HepG2 (cell line): Measurements from ENCODE around the gene RUNX3. TPM values are rescaled to one million over a fixed set of nuclear protein-coding genes. Genes with fewer than 3 reads are reported as not detected.

Experiments used
- ARID2 ChIP-seq: sonication (generic); formaldehyde crosslinking; IDR thresholded peaks from 2 replicates; pipeline ENCODE4 v1.8.1; 2022; ENCODE audit warnings: mild to moderate bottlenecking, missing genetic modification reagents, borderline replicate concordance
- CSRNP1 ChIP-seq: sonication (generic); formaldehyde crosslinking; IDR thresholded peaks from 2 replicates; pipeline ENCODE4 v1.8.1; 2023; ENCODE audit warnings: mild to moderate bottlenecking, missing genetic modification reagents
- KDM3A ChIP-seq: IDR thresholded peaks from 2 replicates; pipeline ENCODE4 v1.6.1; 2018; ENCODE audit warnings: low read depth, missing compliant biosample characterization
- NFE2 ChIP-seq: sonication (generic); formaldehyde crosslinking; IDR thresholded peaks from 2 replicates; pipeline ENCODE4 v1.4.0; 2020; ENCODE audit warnings: missing genetic modification reagents
- U2AF2 ChIP-seq: fragments of 200-400 bp; formaldehyde crosslinking; IDR thresholded peaks from 2 replicates; pipeline ENCODE4 v1.6.1; 2017; ENCODE audit warnings: low read depth, mild to moderate bottlenecking, low read length
- ZNF343 ChIP-seq: sonication (generic); formaldehyde crosslinking; IDR thresholded peaks from 2 replicates; pipeline ENCODE4 v1.4.0; 2020; ENCODE audit warnings: mild to moderate bottlenecking, missing genetic modification reagents
- polyA plus RNA-seq, 8 experiments: library from polyadenylated mRNA; depleted of rRNA in 3 of 8; stranded (reverse) in 7 of 8; unstranded in 1 of 8; fragments of >200 nt; fragmentation: Illumina TruSeq in 4 of 8; extraction: Trizol in 4 of 8; gene quantifications; 2 replicates each; pipeline versions ENCODE4 v1.2.1 to v1.2.3, GENCODE V29; 2011 to 2016; ENCODE audit warnings: low read depth in 4 of 8, missing spikeins in 1 of 8, mixed read lengths in 1 of 8; ENCODE audit not compliant: insufficient read depth in 1 of 8
- total RNA-seq, 5 experiments: library from RNA; depleted of rRNA; stranded (reverse); fragments of >200 nt; fragmentation: Illumina TruSeq; extraction: Trizol; gene quantifications; 2 replicates each; pipeline ENCODE4 v1.2.3, GENCODE V29; 2016; ENCODE audit warnings: low read depth in 1 of 5
- TF ChIP-seq, protein P1 (sequence below): sonication (generic); formaldehyde crosslinking; IDR thresholded peaks from 2 replicates; pipeline ENCODE4 v1.8.1; 2023; ENCODE audit warnings: mild to moderate bottlenecking, missing genetic modification reagents, borderline replicate concordance
- TF ChIP-seq, protein P2 (sequence below): sonication (generic); formaldehyde crosslinking; IDR thresholded peaks from 2 replicates; pipeline ENCODE4 v1.8.0; 2022; ENCODE audit warnings: missing genetic modification reagents, mild to moderate bottlenecking, borderline replicate concordance
- TF ChIP-seq, protein P3 (sequence below): sonication (generic); formaldehyde crosslinking; IDR thresholded peaks from 2 replicates; pipeline ENCODE4 v1.4.0; 2020; ENCODE audit warnings: missing genetic modification reagents
- TF ChIP-seq, protein P4 (sequence below): sonication (generic); formaldehyde crosslinking; IDR thresholded peaks from 2 replicates; pipeline ENCODE4 v1.5.0; 2020; ENCODE audit warnings: mild to moderate bottlenecking, missing genetic modification reagents
- TF ChIP-seq, protein P5 (sequence below): sonication (generic); formaldehyde crosslinking; IDR thresholded peaks from 2 replicates; pipeline ENCODE4 v1.5.0; 2020; ENCODE audit warnings: missing genetic modification reagents

The RUNX3 gene
- total and polyA plus RNA-seq, 2 of the 13 experiments (the other 11 are each of a cell fraction or from before 2014, with no cell fraction given), result 0.04 to 0.22 TPM

GRCh38 chr1:24909388-24909898, 20.6 kb downstream of the RUNX3 start (continued):
- TF ChIP-seq CSRNP1 (CRISPR knock-in tag) (no peak), NFE2 (CRISPR knock-in tag) (no peak), U2AF2 (no peak), KDM3A (no peak), ZNF343 (no peak), ARID2 (CRISPR knock-in tag) (no peak)
- TF ChIP-seq, protein P1, sequence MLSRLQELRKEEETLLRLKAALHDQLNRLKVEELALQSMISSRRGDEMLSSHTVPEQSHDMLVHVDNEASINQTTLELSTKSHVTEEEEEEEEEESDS, result no peak
- TF ChIP-seq, protein P2, sequence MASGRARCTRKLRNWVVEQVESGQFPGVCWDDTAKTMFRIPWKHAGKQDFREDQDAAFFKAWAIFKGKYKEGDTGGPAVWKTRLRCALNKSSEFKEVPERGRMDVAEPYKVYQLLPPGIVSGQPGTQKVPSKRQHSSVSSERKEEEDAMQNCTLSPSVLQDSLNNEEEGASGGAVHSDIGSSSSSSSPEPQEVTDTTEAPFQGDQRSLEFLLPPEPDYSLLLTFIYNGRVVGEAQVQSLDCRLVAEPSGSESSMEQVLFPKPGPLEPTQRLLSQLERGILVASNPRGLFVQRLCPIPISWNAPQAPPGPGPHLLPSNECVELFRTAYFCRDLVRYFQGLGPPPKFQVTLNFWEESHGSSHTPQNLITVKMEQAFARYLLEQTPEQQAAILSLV (CRISPR knock-in tag), result no peak
- TF ChIP-seq, protein P3, sequence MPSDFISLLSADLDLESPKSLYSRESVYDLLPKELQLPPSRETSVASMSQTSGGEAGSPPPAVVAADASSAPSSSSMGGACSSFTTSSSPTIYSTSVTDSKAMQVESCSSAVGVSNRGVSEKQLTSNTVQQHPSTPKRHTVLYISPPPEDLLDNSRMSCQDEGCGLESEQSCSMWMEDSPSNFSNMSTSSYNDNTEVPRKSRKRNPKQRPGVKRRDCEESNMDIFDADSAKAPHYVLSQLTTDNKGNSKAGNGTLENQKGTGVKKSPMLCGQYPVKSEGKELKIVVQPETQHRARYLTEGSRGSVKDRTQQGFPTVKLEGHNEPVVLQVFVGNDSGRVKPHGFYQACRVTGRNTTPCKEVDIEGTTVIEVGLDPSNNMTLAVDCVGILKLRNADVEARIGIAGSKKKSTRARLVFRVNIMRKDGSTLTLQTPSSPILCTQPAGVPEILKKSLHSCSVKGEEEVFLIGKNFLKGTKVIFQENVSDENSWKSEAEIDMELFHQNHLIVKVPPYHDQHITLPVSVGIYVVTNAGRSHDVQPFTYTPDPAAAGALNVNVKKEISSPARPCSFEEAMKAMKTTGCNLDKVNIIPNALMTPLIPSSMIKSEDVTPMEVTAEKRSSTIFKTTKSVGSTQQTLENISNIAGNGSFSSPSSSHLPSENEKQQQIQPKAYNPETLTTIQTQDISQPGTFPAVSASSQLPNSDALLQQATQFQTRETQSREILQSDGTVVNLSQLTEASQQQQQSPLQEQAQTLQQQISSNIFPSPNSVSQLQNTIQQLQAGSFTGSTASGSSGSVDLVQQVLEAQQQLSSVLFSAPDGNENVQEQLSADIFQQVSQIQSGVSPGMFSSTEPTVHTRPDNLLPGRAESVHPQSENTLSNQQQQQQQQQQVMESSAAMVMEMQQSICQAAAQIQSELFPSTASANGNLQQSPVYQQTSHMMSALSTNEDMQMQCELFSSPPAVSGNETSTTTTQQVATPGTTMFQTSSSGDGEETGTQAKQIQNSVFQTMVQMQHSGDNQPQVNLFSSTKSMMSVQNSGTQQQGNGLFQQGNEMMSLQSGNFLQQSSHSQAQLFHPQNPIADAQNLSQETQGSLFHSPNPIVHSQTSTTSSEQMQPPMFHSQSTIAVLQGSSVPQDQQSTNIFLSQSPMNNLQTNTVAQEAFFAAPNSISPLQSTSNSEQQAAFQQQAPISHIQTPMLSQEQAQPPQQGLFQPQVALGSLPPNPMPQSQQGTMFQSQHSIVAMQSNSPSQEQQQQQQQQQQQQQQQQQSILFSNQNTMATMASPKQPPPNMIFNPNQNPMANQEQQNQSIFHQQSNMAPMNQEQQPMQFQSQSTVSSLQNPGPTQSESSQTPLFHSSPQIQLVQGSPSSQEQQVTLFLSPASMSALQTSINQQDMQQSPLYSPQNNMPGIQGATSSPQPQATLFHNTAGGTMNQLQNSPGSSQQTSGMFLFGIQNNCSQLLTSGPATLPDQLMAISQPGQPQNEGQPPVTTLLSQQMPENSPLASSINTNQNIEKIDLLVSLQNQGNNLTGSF (CRISPR knock-in tag), result no peak
- TF ChIP-seq, protein P4, sequence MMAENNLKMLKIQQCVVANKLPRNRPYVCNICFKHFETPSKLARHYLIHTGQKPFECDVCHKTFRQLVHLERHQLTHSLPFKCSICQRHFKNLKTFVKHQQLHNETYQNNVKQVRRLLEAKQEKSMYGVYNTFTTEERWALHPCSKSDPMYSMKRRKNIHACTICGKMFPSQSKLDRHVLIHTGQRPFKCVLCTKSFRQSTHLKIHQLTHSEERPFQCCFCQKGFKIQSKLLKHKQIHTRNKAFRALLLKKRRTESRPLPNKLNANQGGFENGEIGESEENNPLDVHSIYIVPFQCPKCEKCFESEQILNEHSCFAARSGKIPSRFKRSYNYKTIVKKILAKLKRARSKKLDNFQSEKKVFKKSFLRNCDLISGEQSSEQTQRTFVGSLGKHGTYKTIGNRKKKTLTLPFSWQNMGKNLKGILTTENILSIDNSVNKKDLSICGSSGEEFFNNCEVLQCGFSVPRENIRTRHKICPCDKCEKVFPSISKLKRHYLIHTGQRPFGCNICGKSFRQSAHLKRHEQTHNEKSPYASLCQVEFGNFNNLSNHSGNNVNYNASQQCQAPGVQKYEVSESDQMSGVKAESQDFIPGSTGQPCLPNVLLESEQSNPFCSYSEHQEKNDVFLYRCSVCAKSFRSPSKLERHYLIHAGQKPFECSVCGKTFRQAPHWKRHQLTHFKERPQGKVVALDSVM (CRISPR knock-in tag), result no peak
- TF ChIP-seq, protein P5, sequence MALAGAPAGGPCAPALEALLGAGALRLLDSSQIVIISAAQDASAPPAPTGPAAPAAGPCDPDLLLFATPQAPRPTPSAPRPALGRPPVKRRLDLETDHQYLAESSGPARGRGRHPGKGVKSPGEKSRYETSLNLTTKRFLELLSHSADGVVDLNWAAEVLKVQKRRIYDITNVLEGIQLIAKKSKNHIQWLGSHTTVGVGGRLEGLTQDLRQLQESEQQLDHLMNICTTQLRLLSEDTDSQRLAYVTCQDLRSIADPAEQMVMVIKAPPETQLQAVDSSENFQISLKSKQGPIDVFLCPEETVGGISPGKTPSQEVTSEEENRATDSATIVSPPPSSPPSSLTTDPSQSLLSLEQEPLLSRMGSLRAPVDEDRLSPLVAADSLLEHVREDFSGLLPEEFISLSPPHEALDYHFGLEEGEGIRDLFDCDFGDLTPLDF, result no peak
